GM19043 (cell line): ENCODE data around the gene TRO.

Experiments
- ATAC-seq: cut with Tn5 transposase; IDR thresholded peaks from one replicate; pipeline ENCODE4 v1.9.1; 2021; ENCODE audit warnings: low read depth; ENCODE audit not compliant: unreplicated experiment

The TRO gene, protein sequence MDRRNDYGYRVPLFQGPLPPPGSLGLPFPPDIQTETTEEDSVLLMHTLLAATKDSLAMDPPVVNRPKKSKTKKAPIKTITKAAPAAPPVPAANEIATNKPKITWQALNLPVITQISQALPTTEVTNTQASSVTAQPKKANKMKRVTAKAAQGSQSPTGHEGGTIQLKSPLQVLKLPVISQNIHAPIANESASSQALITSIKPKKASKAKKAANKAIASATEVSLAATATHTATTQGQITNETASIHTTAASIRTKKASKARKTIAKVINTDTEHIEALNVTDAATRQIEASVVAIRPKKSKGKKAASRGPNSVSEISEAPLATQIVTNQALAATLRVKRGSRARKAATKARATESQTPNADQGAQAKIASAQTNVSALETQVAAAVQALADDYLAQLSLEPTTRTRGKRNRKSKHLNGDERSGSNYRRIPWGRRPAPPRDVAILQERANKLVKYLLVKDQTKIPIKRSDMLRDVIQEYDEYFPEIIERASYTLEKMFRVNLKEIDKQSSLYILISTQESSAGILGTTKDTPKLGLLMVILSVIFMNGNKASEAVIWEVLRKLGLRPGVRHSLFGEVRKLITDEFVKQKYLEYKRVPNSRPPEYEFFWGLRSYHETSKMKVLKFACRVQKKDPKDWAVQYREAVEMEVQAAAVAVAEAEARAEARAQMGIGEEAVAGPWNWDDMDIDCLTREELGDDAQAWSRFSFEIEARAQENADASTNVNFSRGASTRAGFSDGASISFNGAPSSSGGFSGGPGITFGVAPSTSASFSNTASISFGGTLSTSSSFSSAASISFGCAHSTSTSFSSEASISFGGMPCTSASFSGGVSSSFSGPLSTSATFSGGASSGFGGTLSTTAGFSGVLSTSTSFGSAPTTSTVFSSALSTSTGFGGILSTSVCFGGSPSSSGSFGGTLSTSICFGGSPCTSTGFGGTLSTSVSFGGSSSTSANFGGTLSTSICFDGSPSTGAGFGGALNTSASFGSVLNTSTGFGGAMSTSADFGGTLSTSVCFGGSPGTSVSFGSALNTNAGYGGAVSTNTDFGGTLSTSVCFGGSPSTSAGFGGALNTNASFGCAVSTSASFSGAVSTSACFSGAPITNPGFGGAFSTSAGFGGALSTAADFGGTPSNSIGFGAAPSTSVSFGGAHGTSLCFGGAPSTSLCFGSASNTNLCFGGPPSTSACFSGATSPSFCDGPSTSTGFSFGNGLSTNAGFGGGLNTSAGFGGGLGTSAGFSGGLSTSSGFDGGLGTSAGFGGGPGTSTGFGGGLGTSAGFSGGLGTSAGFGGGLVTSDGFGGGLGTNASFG (N-terminal part only)

DNA sequence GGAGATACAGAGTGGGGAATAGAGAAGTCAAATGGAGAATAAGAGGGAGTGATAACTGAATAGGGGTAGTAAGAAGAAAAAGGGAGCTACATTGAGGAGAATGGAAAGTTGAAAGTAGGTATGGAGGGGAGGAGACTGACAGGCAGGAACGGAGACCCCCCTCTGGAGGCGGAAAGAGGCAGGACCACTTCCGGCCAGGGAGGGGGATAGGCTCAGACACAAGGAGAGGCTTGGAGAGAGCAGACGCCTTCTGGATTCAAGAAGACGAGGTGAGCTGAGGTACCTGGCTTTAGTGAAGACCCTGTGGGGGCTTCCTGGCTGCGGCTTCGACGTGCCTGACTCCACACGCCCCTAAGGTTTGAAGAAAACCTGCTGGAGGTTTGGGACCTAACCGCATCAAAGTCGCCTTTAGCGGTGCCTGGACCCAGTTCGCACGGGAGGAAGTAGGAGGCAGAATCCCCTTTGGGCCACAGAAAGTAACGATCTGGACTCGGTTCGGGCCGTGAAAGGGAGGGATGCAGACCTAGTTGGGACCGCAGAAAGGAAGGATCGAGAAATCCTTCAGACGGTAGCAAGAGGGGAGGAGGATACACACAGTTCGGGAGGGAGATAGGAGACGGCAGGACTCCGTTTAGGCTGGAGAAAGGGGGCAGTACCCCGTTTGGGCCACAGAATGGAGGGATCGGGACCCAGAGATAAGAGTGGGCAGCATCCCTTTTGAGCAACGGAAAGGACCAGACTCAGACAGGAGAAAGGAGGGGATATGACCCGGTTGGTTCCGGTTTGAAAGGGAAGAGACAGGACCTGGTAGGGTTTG lies at the start of gene TRO:
TSS of gene TRO (plus strand) at position 215 of the 817 bp plus-strand sequence. CDS start 1,423 bp downstream, outside the sequence.
- no peak for ATAC-seq

DNA sequence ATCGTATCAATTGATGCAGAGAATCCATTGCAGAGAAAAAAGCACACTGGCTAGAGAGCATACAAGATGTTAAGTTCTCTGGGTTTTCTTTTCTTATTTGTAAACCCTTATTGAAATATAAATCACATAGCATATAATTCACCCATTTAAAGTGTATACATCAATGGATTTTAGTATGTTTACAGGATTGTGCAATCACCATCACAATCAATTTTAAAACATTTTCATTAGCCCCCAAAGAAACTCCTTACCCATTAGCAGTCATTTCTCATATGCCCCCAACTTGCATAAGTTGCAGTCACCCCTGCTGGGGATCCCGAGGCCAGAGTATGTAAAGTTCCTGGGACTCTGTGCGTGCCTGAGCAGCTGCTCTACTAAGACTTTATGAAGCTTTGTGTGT lies 34.9 kb upstream of the TRO start:
- no peak for ATAC-seq

DNA sequence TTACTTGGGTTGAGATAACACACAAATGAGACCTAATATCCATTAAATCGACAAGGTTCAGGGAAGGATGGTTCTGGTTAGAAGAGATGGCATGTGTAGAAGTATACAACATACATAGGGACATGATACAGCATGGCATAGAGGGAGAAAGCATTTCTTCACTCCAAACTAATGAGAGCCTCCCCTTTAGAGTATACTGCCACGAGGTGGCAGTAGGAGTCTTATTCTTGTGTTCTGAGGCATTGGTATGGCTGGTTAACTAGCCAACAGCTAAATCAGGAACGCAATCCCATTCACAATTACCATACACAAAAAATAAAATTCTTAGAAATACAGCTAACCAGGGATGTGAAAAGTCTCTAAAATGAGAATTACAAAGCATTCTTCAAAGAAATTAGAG lies 29.1 kb upstream of the TRO start:
- ATAC-seq = no peak

DNA sequence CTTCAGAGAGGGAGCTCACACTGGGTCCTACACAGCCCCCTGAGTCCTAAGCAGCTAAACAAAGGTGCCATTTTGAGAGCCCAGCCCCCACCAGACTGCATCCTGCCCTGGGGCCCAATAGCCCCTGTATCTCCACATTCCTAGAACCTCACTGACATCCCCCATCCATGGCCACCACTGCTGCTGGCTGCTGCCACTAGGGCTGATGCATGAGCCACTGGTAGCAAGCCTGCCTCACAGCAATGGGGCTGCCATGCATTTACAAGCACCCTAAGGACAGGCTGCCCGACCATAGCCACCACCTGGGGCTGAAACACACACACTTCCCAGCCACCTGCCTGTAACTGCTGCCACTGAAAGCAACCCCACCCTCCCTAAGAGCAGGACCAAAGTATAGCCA lies 26.5 kb upstream of the TRO start:
- no peak for ATAC-seq

DNA sequence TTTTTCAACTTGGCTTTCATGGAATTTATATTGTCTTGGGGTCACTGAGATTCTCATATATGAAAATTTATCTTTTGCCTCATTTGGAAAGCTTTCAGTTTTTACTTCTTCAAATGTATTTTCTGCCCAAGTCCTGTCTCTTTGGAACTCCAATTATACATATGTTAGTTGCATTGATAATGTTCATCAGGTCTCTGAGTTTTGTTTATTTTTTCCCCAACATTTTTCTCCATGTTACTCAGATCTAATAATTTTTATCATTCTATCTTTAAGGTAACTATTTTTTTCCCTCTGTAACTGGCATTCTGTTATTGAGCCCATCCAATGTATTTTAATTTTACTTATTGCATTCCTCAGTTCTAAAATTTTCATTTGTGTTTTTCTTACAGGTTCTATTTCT lies 10.7 kb upstream of the TRO start:
- no peak for ATAC-seq

DNA sequence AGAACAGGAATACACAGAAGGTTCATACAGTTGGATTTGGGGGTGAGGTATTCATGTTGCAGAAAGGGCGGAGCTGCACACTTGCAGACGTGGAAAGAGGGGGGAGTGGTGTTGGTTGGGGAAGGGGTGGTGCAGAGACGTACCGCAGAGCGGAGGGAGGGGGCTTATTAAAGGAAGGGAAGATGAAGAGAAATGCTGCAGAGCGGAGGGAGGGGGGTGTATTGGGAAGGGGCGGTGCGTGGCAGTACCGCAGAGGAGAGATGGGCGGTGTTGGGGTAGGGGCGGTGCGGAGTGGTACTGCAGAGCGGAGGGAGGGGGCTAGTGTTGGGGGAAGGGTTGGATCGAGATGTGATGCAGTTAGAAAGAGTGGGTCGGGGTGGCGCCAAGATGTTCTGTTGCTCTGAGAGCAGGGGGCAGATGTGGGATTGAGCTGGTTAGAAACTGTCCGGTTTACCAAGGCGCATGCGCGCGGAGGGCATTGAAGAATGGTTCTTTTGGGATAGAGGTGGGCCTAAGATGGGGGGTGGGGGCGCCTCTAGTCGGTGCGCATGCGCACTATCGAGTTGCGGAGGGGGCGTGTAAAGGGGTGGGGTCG lies 900 bp downstream of the TRO start:
- peak; percentile 61 for ATAC-seq

DNA sequence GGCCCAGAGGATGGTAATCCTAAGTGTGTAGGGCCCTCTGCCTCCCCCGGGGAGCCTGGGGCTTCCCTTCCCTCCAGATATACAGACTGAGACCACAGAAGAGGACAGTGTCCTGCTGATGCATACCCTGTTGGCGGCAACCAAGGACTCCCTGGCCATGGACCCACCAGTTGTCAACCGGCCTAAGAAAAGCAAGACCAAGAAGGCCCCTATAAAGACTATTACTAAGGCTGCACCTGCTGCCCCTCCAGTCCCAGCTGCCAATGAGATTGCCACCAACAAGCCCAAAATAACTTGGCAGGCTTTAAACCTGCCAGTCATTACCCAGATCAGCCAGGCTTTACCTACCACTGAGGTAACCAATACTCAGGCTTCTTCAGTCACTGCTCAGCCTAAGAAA lies 1.9 kb downstream of the TRO start:
- no peak for ATAC-seq

DNA sequence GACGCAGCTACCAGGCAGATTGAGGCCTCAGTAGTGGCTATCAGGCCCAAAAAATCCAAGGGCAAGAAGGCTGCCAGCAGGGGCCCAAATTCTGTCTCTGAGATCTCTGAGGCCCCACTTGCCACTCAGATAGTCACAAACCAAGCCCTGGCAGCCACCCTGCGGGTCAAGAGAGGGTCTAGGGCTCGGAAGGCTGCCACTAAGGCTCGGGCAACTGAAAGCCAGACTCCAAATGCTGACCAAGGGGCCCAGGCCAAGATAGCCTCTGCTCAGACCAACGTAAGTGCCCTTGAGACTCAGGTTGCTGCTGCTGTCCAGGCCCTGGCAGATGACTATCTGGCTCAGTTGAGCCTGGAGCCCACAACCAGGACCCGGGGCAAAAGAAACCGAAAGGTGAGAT lies 2.8 kb downstream of the TRO start:
- no peak for ATAC-seq

DNA sequence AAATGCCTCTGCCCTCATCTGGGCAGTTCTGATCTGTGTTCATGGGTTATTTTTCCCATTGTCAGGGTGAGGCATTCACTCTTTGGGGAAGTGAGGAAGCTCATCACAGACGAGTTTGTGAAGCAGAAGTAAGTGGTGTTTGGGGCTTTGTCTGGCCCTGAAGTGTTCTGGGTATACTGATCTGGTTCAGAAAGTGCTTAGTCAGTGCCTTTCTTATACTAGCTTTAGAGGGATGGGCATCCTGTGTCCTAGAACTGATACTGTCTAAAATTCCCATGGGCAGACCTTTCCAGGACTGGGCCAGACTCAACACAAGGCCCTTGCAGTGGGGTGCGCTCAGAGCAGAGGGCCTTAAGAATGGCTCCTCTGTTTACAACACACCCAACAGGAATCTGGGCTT lies 6.4 kb downstream of the TRO start:
- ATAC-seq = no peak

DNA sequence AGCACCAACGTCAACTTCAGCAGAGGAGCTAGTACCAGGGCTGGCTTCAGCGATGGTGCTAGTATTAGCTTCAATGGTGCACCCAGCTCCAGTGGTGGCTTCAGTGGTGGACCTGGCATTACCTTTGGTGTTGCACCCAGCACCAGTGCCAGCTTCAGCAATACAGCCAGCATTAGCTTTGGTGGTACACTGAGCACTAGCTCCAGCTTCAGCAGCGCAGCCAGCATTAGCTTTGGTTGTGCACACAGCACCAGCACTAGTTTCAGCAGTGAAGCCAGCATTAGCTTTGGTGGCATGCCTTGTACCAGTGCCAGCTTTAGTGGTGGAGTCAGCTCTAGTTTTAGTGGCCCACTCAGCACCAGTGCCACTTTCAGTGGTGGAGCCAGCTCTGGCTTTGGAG lies 8.3 kb downstream of the TRO start:
- ATAC-seq = no peak

DNA sequence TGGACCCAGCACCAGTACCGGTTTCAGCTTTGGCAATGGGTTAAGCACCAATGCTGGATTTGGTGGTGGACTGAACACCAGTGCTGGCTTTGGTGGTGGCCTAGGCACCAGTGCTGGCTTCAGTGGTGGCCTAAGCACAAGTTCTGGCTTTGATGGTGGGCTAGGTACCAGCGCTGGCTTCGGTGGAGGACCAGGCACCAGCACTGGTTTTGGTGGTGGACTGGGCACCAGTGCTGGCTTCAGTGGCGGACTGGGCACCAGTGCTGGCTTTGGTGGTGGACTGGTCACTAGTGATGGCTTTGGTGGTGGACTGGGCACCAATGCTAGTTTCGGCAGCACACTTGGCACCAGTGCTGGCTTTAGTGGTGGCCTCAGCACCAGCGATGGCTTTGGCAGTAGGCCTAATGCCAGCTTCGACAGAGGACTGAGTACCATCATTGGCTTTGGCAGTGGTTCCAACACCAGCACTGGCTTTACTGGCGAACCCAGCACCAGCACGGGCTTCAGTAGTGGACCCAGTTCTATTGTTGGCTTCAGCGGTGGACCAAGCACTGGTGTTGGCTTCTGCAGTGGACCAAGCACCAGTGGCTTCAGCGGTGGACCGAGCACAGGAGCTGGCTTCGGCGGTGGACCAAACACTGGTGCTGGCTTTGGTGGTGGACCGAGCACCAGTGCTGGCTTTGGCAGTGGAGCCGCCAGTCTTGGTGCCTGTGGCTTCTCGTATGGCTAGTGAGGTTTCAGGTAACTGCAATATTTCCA lies 9.8 kb downstream of the TRO start:
- ATAC-seq = no peak

DNA sequence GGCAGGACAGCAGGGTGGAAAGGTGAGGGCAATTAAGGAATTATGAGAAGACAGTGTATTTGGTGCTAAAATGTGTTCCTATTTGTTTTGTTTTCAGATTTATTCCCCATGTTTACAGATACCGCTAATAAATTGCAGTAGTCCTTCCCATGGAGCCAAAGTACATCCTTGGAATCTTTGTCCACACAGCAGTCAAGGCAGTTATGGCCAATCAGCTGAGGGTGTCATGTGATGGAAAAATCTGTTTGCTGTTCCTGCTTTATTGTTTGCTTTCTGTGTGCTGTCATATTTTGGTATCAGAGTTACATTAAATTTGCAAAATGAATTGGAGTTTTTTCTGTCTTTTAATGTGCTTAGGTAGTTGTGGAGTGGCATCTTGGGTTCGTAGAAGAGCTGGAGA lies 10.5 kb downstream of the TRO start:
- no peak for ATAC-seq

DNA sequence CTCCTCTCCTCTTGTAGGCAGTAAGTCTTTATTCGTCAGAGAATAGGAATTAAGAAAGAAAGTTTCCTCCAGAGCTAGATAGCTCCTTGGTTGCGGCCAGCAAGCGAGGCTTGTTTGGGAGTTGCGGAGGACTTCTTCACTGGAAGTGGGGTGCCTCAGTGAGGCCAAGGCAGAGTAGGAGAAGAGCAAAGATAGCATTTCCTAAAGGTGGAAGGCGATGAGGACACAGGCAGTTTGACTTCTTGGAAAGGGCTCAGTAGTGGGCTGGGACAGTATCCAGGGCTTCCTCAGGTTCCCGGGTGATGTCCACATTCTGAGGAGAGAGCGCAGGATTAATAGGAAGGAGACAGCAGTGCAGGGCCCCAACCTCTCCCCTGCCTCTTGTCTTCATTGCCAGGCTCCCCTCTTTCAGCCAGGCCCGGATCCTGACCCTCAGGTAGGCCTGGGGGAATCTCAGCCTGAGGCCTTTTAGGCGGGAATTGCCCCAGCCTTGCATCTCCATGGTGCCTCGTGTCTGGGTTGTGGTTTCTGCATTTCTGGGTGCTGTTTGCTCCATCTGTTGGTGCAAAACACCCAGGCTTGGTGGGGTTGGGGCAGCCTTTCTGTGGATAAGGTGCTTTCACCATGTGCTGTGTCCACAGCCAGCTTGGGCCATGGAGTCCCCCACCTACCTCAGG lies 12.7 kb downstream of the TRO start:
- no peak for ATAC-seq

DNA sequence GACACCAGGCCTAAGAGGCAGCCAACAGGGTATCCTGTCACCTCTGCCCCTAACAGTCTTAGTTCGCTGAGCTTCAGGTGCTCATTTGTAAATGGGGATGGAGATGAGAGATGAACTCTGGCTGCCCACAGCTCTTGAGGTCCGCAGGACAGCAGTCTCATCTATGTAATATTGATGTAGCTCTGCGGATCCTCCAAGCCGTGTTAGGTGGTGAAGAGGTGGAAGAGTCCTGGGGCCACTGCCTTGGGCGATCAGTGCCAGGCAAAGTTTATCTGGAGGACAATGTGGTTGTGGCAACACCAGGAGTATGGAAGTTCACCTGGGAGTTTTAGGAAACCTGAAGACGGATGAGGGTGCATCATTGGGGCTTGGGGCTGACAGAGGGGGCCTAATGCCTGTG lies 13.4 kb downstream of the TRO start:
- no peak for ATAC-seq

DNA sequence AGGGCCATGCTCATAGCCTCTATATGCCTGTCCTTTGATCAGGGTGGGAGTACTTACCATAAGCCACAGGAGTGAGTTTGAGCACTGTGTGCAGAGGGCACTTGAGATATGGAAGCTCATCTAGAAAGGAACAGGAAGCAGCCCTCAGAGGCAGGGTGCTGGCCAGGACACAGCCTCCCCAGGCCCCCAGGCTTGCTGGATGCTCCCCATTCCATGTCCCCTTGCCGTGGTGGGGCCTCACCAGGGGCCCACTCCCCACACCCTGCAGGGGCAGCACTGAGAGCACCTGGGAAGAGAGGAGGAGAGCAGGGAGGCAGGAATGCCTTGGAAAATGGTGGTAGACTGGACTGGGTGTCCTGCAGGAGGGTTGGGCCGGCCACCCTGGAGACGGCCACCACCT lies 14.3 kb downstream of the TRO start:
- ATAC-seq = no peak

DNA sequence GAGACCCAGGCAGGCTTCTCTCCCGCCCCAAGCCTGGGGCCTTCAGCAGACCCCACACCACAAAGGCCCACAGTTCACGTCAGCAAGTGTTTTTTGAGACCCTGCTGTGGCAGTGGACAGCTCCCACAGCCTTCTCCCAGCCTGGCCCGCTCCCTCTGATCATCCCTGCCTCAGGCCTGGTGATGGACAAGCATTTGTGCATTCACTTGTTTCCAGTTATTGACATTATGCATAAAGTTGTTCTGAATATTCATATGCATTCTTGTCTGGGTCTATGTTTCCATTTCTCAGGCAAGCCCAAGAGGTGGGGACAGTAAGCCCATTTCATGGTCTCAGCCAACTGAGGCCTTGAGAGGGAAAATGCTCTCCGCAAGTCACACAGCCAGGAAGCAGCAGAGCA lies 14.7 kb downstream of the TRO start:
- no peak for ATAC-seq

DNA sequence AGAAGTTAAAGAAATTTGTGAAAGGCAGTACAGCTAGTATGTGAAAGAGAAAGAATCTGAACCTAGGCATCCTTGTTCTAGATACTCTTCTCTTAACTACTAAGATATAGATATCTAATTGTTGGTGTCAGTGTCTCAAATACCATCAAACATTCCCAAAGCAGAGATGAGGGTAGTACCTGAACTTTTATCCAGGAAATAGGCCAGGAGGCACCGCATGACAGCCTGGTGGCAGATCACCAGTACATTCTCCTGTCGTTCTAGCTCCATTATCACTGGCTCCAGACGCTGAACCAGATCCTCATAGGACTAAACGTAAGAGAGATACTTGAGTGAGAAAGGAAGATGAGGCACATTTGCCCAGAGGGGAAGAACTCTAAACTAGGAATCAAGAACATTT lies 16.8 kb downstream of the TRO start:
- ATAC-seq = no peak

DNA sequence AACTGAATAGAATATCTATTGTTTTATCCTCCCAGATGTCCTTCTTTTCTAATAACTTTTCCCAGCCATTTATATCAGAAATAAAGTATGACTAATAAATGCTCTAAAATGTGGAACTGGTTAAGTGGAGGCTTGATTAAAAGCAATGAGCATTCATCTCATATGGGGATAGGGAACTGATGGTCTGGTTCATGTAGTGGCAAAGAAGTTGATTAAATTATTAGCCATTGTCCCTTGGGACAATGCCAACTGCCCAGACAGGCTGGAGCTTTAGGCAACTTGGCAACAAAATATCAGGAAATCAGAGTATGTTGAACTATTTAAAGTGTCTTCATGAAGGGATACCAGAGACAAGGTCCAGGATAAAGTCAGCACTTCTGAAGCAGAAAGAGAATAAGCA lies 24.2 kb downstream of the TRO start:
- no peak for ATAC-seq

DNA sequence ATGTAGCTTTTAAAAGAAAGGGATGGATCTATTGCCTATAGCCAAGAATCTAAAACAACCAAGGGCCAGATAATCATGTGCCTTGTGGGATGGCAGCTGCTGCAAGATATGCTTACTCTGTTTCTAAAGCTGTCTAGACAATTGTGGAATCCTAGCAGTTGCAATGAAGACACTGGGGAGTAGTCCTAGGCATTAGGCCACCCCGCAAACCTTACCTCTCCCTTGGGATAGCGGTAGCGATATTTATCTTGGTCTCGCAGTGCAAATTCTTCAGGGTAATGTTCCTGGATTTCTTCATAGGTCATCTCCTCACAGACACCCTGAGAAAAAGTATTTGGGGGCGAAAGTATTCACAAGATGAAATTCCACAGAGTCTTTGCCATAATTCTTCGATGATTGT lies 24.6 kb downstream of the TRO start:
- ATAC-seq = no peak
